ENCODE results near the gene DCST2. TPM values are rescaled to one million over a fixed set of nuclear protein-coding genes. Genes with fewer than 3 reads are reported as not detected.
A peak's percentile ranks its signal among the peaks of the same experiment; 100 is the strongest.

The DCST2 gene
- total RNA-seq, 1 donor from 2014 or later: not detected

DNA sequence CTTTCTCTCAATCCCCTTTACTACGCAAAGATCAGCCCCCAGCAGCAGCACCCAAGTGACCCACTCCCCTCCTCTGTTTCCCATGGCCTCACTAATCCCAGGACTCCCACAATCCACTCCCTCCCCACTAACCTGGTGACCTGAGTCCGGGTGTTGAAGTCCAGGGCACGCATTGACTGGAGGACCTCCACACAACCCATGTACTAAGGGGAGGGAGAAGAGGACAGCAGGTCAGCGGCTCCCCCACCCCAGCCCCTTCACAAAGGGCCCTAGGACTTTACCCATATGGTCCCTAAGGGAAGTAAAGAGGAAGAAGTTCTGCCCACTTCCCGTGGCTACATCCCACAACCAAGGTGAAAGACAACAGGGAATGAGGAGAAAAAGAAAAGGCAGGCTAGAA is 64.3 kb downstream of the DCST2 start:
- Histone ChIP-seq H3K36me3 (ENCODE audit: control insufficient read depth, insufficient read depth, low read length) (peaks cover 7% of the 10 kb centered on the region), H3K27me3 (ENCODE audit: control insufficient read depth, insufficient read depth, low read length) (no peaks in the 10 kb centered on the region), H3K4me3 (ENCODE audit: low read depth, low read length) (peak overlapping the region; percentile 50)
- TF ChIP-seq, protein P1, sequence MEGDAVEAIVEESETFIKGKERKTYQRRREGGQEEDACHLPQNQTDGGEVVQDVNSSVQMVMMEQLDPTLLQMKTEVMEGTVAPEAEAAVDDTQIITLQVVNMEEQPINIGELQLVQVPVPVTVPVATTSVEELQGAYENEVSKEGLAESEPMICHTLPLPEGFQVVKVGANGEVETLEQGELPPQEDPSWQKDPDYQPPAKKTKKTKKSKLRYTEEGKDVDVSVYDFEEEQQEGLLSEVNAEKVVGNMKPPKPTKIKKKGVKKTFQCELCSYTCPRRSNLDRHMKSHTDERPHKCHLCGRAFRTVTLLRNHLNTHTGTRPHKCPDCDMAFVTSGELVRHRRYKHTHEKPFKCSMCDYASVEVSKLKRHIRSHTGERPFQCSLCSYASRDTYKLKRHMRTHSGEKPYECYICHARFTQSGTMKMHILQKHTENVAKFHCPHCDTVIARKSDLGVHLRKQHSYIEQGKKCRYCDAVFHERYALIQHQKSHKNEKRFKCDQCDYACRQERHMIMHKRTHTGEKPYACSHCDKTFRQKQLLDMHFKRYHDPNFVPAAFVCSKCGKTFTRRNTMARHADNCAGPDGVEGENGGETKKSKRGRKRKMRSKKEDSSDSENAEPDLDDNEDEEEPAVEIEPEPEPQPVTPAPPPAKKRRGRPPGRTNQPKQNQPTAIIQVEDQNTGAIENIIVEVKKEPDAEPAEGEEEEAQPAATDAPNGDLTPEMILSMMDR (IDR thresholded peaks at IDR 0.05; ENCODE audit: insufficient read depth, low read length, poor library complexity, severe bottlenecking): no peak
- DNase-seq (ENCODE audit: low read depth): no peak

DNA sequence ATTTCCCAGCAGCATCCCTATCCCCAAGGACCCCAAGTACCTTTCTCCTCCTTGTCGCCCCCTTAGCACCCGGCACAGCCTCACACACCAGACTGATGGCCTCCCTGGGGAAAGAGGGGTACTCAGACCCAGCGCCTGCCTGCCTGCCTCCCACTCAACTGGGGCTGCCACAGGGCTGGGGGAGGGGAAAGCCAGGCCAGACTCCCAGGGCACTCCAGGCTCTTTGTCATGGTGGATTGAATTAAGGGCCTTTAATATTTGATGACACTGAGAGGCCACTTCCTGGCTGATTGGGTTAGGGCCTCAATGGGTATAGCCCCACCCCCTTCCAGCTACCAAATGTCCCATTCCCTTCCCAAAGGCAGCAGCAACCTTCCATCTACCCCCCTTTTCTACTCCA is 64.8 kb downstream of the DCST2 start:
- H3K27me3 ChIP-seq (ENCODE audit: control insufficient read depth, insufficient read depth, low read length): no peaks in the 10 kb centered on the region
- no peak for DNase-seq (ENCODE audit: low read depth)
- H3K36me3 ChIP-seq (ENCODE audit: control insufficient read depth, insufficient read depth, low read length): peaks cover 7% of the 10 kb centered on the region
- peak overlapping the region; percentile 50 for H3K4me3 ChIP-seq (ENCODE audit: low read depth, low read length)
- TF ChIP-seq, protein P1 (IDR thresholded peaks at IDR 0.05; ENCODE audit: insufficient read depth, low read length, poor library complexity, severe bottlenecking): no peak

Other genes starting within 250 kb of the DCST2 start
- gene KCNN3, start 163.5 kb downstream of the DCST2 start, total RNA-seq: 0.04 and 0.34 TPM in 2 replicates
- 9.7 and 13.6 TPM in 2 replicates for gene PMVK, start 97.1 kb downstream of the DCST2 start, total RNA-seq
- gene PBXIP1, start 77.7 kb downstream of the DCST2 start, total RNA-seq: 88.2 and 102 TPM in 2 replicates
- gene PYGO2, start 72.0 kb downstream of the DCST2 start, total RNA-seq: 21.2 and 27.8 TPM in 2 replicates
- 176 and 183 TPM in 2 replicates for gene SHC1, start 63.0 kb downstream of the DCST2 start, total RNA-seq
- gene CKS1B, start 59.1 kb downstream of the DCST2 start, total RNA-seq: 67.4 and 72.4 TPM in 2 replicates
- 53.0 and 60.9 TPM in 2 replicates for gene FLAD1, start 50.4 kb downstream of the DCST2 start, total RNA-seq
- gene LENEP, start 40.2 kb downstream of the DCST2 start, total RNA-seq: 1.6 TPM in 1 of 2 replicates, not detected in the other
- gene ZBTB7B, start 31.0 kb downstream of the DCST2 start, total RNA-seq: 28.0 and 40.3 TPM in 2 replicates
- not detected in 2 replicates for gene DCST1, start within 50 bp of the DCST2 start, total RNA-seq
- 186 and 209 TPM in 2 replicates for gene ADAM15, start 17.5 kb upstream of the DCST2 start, total RNA-seq
- gene EFNA4, start 30.0 kb upstream of the DCST2 start, total RNA-seq: 16.8 and 19.9 TPM in 2 replicates
- 1.6 and 1.7 TPM in 2 replicates for gene EFNA3, start 45.1 kb upstream of the DCST2 start, total RNA-seq
- 126 and 166 TPM in 2 replicates for gene EFNA1, start 94.1 kb upstream of the DCST2 start, total RNA-seq
- 26.6 and 28.7 TPM in 2 replicates for gene SLC50A1, start 102.1 kb upstream of the DCST2 start, total RNA-seq
- 36.4 and 74.9 TPM in 2 replicates for gene DPM3, start 106.8 kb upstream of the DCST2 start, total RNA-seq
- gene KRTCAP2, start 139.5 kb upstream of the DCST2 start, total RNA-seq: 207 and 241 TPM in 2 replicates
- 7.1 and 9.1 TPM in 2 replicates for gene TRIM46, start 140.1 kb upstream of the DCST2 start, total RNA-seq
- 51.5 and 58.1 TPM in 2 replicates for gene THBS3, start 174.1 kb upstream of the DCST2 start, total RNA-seq
- gene MTX1, start 174.9 kb upstream of the DCST2 start, total RNA-seq: 79.3 and 84.3 TPM in 2 replicates
- 13.2 and 24.8 TPM in 2 replicates for gene ENTREP3, start 221.7 kb upstream of the DCST2 start, total RNA-seq
- gene SCAMP3, start 228.6 kb upstream of the DCST2 start, total RNA-seq: 93.8 and 108 TPM in 2 replicates
- gene CLK2, start 239.7 kb upstream of the DCST2 start, total RNA-seq: 21.7 and 24.2 TPM in 2 replicates
- 2.8 and 3.8 TPM in 2 replicates for gene HCN3, start 243.7 kb upstream of the DCST2 start, total RNA-seq

All from kidney epithelial cell (primary cell).